GM18526 (cell line): ENCODE results near the gene TDRD1.

Source experiments
- POLR2A ChIP-seq: IDR thresholded peaks from 3 replicates; pipeline ENCODE4 v1.6.1; 2011; ENCODE audit not compliant: insufficient read length; ENCODE audit errors: extremely low read depth

TDRD1 gene

DNA sequence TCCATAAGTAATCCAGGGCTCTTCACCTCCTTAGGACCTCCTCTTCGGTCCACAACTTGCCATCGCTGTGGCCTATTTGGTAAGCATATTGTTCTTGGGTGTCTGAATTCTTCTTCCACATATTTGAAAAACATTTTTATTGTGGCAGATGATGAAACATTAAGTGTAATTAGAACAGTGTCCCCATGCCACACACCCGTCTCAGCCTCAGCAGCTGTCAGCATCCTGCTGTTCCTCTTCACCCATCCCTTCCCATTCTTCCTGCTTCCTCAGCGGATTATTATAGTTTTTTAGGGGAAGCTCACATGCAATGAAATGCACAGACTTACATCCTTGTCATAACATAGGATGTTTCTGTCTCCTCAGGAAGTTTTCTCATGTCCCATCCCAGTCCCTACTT is 20.1 kb downstream of the TDRD1 start:
- no peak for TF ChIP-seq POLR2A

DNA sequence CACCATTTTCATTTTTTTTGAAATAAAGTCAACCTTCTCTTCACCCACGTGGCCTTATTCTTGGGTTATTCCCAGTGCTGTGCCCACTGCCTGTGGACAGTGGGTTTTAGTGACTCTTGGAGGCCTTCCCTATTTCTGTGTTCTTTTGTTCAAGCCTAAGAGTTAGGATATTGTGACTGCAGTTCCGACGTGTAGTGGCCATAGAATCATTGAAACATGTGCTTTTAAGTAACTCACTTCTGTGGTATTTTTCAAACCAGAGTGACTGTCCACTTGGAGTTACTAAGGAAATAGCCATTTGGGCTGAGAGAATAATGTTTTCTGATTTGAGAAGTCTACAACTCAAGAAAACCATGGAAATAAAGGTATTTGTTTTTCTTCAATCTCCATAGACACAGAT is 23.7 kb downstream of the TDRD1 start:
- TF ChIP-seq POLR2A, result no peak

DNA sequence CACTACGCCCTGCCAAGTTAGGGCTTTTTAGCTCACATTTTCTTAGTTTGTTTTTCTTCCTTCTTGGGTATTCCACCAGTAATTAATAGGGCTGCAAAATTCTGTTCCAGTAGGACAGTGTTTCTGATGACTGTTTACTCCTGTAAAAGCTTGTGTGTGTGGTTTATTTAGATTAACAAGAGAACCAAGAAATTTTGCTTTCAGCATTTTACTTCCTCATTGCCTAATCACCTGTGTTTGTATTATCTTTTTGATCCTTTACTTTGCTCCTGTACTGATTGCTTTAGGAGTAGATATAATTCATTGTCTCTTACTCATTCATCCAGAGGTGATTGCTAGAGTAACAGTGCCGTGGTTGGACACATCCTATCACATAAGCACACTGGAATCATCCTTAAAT is 27.7 kb downstream of the TDRD1 start:
- no peak for TF ChIP-seq POLR2A

DNA sequence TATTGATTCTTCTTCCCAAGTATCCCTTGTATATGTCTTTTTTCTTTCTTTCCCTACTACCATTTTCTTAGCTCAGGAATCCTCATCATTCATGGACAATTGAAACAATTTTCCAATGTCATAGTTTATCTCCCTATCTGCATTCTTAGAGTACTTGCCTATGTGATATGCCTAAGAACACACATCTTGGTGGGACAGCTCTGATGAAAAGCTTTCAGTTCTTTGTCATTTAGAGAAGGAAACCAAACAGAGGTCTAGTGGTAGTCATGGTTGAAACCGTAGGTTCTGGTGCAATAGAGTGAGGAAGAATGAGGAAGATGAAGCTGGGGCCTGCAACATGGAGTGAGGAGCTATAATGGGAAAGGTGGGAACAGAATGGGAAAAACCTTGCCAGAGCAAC is 28.2 kb downstream of the TDRD1 start:
- no peak for TF ChIP-seq POLR2A

DNA sequence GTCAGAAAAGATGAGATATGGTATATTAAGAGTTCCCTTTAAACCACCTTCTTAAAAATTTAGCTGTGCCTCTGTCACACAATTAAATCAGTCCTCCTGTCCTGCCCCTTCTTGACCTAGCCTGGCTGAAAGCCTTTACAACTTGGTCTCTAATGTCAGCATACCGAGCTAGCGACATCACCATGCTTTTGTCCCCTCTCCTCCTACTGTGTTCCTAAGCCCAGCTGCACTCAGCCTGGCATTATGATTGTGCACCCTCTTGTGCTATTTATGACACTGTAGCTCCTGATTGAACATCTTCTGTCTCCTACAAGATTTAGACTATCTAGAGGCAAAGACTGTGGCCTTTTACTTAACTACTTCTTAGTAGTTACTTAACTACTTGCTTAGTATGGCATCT is 29.2 kb downstream of the TDRD1 start:
- no peak for TF ChIP-seq POLR2A

DNA sequence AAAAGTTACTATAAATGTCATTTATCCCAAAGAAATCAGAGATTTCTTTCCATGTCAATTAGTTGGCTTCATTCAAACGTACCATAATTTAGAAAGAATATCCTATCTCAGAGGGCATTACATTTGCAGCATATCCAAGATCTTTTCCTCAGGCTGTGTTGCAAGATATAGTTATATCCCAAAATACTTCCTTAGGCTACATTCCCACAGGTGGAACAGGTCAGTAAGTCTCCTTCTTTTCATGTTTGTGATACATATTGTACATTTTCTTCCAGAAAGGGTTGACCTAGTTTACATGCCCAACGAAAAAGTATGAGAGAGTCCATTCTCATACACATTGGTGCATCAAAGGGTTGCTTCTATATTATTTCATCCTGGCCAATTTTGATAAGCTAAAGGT is 33.0 kb downstream of the TDRD1 start:
- TF ChIP-seq POLR2A, result no peak

DNA sequence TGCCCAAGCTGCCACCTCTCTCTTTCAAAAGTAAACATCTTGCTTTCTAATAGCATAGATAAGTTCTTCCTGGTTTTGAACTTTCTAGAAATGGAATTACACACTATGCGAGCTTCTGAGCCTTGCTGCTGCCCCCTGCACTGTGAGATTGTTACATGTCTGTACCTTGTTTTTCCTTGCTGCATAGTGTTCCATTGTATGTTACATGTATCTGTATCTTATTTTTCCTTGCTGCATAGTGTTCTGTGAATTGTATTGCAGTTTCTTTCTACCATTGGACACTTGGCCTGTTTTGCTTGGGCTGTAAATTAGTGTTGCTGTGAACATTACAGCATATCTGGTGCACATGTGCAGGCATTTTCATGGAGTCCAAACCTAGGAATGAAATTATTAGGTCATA is 35.9 kb downstream of the TDRD1 start:
- no peak for TF ChIP-seq POLR2A

DNA sequence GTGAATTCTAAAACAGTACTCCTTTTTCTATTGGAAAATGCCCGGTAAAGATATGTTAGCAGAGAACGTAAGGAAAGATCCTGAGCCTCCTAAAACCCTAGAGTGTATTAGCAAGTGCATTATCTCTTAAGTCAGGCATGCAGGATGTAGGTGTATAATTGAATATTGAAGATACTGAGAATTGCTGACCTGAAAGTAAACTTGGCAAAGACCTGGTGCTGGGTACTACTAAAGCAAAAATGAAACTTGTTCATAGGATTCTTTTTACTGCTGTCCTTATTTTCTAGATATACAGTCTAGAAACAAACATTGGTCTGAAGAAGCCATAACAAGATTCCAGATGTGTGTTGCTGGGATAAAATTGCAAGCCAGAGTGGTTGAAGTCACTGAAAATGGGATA is 41.1 kb downstream of the TDRD1 start:
- no peak for TF ChIP-seq POLR2A

DNA sequence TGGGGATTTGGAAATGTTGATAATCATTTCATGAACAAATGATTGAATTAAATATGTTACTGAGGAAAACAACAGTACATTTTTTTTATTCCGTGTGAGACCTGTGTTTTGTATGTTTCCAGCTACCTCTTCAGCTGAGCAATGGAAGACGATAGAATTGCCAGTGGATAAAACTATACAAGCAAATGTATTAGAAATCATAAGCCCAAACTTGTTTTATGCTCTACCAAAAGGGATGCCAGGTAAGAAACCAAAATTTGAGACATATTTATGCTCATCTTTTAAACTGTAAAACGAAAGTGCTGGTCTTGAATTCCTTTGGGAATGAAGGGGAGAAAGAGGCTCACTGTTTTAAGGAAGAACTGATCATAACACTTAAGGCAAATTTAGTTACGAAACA is 42.1 kb downstream of the TDRD1 start:
- TF ChIP-seq POLR2A, result no peak

DNA sequence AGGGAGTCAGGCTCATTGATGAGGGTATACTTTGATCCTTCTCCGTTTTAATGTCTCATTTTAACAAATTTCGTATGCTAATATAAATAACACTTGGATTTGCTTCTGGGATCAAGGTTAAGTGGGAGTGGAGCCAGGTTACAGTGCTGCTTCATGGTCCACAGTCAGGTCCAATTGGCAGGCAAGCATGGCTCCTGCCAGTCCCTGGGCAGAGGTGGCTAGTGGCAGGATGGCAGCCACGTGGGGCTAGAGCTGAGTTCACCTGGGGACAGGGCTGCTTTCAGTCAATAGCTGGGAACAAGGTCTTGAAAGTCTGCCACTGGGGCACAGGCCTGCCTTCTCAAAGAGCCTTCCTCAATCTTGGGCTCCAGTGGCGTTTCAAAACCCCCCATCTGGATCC is 43.9 kb downstream of the TDRD1 start:
- TF ChIP-seq POLR2A, result no peak

DNA sequence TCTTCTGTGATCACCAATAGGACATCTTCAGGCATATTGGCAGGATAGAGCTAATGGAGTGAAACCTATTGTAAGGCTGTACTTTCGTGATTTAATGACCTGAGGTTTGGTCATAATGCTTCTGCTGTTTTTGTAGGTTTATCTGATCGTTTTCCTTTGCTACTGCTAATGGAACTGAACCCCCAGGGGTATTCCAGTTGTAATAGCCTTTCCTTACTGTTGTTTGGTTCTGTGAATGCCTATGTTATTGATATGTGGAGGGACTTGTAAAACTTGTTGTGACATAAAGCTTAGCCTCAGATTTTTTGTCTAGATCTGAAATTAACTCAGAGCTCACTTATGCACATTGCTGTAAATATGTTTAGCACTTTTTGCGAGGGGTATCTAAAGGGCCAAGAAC is 49.0 kb downstream of the TDRD1 start:
- no peak for TF ChIP-seq POLR2A

DNA sequence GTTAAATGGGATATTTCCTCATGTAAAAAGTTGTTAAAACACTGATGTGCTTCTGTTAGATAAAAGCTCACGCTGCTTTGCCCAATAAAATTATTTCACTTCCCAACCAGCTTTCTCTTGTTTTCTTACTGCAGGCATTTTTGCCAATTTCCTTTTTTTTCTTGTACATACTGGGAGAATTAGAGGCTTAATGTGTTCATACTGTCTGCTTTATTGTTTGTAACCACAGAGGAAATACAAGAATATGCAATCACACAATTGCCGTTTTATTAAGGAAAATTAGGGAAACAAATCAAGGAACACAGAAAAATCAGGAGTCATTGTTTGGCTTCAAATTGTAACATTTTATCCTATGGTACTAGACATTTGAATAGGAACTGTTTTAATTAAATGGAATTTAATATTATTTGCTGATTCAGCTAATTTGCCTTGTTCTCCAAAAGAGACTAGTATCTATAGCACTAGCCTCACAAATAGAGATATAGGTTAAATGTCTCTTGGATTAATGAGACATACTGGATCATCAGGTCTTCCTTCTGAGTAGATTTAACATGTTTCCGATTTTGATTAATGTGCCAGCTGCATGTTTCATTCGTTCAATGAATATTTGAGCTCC is 53.5 kb downstream of the TDRD1 start:
- no peak for TF ChIP-seq POLR2A

DNA sequence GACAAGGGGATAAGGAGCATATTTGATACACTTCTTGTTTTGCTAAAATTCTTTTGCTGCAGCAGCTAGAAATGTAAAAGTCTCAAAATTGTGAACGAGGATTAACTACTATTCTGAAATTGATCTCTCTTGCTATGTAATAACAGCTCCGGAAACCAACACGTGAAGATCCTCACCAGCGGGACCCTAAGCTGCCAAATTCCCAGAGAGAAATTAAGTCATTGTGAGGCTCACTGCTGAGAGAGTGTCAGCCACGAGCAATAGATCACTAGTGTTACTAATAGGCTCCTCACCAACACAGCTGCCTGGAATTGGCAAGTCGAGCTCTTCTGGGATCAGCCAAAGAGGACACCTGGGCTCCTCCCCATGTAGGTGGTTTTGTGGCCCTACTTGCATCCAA is 54.3 kb downstream of the TDRD1 start:
- no peak for TF ChIP-seq POLR2A

DNA sequence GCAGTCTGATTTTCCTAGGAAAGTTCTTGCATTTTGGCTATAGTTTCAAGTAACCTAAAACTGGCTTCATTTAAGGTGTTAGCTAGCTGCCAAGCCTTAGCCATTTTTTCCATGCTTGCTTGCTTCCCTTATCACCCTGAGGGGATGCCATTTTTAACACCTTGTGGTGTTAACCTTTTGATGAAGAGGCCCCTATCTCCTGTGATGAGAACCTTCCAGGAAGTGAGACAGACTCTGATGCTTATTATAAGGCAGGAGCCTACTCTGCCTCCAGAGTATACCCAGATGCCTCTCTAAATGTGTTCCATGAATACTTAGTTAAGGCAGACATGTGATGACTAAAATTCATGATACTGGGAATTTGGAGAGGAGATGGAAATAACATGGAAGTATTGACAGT is 55.0 kb downstream of the TDRD1 start:
- no peak for TF ChIP-seq POLR2A

DNA sequence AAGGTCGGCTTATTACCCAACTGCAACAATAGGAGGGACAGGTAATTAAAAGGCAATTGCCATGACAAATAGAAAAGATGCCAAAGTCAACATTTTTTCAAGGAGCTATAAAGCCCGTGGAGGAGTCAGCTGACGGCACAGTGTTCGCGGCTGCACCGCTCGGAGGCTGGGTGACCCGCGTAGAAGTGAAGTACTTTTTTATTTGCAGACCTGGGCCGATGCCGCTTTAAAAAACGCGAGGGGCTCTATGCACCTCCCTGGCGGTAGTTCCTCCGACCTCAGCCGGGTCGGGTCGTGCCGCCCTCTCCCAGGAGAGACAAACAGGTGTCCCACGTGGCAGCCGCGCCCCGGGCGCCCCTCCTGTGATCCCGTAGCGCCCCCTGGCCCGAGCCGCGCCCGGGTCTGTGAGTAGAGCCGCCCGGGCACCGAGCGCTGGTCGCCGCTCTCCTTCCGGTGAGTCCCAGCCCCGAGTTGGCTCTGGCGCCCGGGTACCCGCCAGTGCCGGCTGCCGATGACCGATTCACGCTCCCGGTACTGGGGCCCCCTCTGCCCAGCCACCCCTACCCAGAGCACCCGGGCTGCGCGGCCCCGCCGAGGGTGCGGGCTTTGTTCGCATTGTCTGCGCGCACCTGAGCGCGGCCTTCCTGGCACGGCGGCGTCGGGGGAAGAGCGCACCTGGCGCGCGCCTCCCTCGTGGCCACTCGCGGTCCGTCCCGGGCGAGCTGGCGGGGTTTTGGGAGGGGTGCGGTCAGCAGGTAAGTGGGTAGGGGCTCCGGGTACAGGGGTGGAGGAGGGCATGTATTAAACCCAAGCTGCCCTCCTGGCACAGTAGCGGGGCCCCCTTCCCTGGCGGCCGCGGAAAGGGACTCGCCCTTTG is 60.2 kb downstream of the TDRD1 start, which contains the start of gene VWA2:
Gene VWA2, plus strand, starts transcription at position 138 of the 877 bp plus-strand sequence. CDS start 9,460 bp downstream, outside the sequence.
- TF ChIP-seq POLR2A, result no peak

DNA sequence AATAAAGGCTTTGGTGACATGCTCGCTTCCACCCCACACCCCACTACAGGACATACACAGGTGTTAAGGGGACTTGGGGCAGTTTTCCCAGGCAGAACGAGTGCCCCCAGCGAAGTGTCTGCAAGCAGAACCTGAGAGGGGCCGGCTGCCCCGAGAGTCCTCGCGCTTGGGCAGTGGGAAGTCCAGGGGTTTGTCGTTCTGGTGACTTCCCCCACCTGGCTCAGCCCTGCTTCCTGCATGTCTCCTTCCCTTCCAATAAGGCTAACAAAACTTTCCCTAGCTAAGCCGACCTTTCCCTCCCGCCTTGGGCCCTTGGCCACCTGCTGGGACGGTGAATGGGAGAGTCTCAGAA is 60.8 kb downstream of the TDRD1 start:
- TF ChIP-seq POLR2A, result no peak

DNA sequence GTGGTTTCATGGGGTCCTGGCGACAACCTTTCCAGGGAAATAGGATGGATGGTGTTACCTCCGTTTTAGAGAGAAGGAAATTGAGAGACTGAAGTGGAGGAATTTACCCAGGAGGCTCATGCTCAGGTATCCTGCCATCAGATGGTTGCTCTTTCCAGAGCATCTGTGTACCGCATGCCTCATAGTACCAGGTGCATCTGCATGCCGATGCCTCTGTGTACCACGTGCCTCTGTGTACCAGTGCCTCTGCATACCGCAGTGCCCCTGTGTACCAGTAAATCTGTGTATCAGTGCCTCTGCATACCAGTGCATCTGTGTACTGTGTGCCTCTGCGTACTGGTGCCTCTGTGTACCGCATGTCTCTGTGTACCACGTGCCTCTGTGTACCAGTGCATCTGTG is 63.1 kb downstream of the TDRD1 start:
- TF ChIP-seq POLR2A, result no peak
